HG02938 (cell line): ENCODE data around the gene JUNB.
"Not testable (repeated sequence)": the region's sequence is repeated elsewhere in the genome, so short reads cannot be mapped to it uniquely, and the experiment has no call there.

Experiments used
- ATAC-seq: cut with Tn5 transposase; IDR thresholded peaks from one replicate; pipeline ENCODE4 v1.9.1; 2021; ENCODE audit warnings: mild to moderate bottlenecking, moderate library complexity; ENCODE audit not compliant: unreplicated experiment

Gene JUNB

DNA sequence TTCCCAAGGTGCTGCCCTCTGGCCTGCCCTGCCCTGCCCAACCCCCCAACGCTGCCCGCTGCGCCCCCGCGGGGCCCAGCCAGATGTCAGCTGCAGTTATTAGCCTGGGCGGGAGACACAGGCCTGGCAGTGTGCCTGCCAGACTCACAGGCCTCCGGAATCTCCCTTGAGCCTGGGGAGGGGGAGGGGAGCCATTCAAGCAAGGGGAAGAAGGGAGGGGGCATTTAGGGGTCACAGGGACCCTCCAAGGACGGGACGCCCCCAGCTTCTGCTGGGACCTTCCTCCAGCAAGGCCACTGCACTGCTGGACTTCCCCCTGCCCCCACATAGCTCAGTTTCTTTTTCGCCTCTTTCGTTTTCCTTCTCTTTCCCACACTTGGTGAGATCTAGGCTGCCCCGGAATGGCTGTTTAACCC, 2.6 kb upstream of the JUNB start:
- ATAC-seq: no peak

DNA sequence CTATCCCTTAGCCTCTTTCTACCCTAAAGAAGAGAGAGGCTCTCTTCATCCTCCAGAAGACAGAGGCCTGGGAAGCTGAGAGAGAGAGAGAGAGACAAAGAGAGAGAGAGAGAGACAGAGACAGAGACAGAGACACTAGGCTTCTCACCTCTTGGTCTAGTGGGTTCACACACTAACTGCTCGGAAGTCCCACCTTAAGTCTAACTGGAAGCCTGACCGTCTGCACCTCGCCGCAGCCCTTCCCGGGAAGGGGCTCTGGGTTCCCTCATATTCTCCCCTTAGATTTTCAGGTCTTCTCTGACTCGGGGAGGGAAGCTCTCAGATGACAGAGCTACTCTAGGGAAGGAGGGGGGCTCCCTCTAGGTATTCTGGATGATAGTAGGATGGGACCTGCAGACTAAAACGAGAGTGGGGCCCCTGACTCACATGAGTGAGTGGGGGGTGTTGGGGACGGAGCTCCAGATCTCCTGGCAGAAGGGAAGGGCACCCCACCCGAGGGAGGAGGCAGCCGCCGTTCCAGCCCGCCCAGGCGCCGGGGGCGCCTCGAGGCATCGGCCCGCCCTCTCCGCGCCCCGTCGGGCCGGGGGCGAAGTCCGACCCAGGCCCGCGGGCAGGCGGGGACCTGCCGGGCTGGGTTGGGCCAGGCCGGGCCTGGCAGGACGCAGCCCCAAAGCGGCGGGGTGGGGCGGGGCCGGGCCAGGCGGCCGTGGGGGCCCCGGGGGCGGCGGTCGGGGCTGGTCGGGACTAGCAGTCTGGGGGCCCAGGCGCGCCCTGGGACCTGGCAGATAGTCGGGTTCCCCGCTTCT, 2.0 kb upstream of the JUNB start:
- ATAC-seq: no peak

DNA sequence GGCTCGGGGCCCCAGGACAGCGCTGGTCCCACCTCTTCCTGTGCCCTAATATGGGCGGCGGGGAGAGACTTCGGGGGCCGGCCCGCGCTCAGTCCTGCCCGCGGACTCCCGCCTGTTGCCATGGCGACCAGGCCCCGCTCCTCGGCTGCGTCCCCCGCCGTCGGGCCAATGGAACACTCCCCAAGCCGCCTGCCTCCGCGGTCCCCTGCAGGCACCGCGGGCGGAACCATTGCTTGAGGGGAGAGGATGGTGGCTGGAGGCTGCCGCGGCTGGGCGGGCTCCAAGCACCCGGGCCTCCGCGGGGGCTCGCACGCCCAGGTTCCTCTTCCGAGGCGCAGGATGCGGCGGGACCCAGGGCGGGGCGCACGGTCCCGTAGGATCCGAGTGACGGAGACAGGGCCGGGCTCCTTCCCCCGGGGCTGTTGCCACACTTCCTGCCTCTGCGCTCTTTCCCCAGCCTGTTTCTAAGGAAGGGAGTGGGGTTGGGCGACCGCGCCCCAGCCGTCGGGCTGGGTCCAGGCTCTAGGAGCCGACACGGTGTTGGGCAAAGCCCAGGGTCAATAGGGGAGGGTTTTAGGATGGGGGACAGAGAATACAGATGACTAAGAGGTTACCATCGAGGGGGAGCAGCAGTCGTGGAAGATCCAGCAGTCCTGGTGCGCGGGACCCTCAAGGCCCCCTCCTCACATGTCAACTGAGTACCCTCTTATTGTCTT, 1.2 kb upstream of the JUNB start:
- ATAC-seq: peak; percentile 29

DNA sequence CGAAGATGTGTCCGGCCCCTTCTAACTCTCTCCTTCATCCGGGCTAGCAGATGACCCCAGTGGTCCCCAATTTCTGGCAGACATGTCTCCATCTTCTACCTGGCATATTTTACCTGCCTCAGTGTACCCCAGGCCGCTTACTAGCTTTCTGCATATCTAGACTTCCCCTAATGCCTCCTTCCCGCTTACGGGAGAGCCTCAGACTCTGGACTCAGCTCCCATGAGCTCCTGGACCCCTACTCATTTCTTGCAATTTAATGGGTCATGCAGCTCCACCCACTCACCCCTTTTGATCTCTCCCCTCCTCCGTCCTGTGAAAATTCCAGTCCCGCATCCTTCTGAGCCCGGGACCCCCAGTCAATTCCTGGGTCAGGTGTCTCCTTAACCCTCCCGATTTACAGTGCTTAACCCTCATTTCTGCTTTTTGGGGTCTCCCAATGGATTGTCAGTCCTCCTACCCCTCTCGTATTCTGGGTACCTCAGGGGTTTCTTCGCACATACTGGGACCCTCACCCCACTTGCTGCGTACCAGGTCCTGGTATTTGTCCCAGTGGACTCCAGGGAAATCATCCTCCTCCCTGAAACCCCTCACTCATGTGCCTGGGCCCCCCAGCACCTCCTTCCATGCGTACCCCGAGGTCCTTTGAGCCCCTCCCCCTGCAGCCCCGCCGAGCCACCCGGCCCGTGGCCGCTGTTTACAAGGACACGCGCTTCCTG, 500 bp upstream of the JUNB start:
- no peak for ATAC-seq

DNA sequence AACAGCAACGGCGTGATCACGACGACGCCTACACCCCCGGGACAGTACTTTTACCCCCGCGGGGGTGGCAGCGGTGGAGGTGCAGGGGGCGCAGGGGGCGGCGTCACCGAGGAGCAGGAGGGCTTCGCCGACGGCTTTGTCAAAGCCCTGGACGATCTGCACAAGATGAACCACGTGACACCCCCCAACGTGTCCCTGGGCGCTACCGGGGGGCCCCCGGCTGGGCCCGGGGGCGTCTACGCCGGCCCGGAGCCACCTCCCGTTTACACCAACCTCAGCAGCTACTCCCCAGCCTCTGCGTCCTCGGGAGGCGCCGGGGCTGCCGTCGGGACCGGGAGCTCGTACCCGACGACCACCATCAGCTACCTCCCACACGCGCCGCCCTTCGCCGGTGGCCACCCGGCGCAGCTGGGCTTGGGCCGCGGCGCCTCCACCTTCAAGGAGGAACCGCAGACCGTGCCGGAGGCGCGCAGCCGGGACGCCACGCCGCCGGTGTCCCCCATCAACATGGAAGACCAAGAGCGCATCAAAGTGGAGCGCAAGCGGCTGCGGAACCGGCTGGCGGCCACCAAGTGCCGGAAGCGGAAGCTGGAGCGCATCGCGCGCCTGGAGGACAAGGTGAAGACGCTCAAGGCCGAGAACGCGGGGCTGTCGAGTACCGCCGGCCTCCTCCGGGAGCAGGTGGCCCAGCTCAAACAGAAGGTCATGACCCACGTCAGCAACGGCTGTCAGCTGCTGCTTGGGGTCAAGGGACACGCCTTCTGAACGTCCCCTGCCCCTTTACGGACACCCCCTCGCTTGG, 966 bp downstream of the JUNB start:
- ATAC-seq: no peak

DNA sequence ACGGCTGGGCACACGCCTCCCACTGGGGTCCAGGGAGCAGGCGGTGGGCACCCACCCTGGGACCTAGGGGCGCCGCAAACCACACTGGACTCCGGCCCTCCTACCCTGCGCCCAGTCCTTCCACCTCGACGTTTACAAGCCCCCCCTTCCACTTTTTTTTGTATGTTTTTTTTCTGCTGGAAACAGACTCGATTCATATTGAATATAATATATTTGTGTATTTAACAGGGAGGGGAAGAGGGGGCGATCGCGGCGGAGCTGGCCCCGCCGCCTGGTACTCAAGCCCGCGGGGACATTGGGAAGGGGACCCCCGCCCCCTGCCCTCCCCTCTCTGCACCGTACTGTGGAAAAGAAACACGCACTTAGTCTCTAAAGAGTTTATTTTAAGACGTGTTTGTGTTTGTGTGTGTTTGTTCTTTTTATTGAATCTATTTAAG, 1.6 kb downstream of the JUNB start:
- ATAC-seq: no peak

DNA sequence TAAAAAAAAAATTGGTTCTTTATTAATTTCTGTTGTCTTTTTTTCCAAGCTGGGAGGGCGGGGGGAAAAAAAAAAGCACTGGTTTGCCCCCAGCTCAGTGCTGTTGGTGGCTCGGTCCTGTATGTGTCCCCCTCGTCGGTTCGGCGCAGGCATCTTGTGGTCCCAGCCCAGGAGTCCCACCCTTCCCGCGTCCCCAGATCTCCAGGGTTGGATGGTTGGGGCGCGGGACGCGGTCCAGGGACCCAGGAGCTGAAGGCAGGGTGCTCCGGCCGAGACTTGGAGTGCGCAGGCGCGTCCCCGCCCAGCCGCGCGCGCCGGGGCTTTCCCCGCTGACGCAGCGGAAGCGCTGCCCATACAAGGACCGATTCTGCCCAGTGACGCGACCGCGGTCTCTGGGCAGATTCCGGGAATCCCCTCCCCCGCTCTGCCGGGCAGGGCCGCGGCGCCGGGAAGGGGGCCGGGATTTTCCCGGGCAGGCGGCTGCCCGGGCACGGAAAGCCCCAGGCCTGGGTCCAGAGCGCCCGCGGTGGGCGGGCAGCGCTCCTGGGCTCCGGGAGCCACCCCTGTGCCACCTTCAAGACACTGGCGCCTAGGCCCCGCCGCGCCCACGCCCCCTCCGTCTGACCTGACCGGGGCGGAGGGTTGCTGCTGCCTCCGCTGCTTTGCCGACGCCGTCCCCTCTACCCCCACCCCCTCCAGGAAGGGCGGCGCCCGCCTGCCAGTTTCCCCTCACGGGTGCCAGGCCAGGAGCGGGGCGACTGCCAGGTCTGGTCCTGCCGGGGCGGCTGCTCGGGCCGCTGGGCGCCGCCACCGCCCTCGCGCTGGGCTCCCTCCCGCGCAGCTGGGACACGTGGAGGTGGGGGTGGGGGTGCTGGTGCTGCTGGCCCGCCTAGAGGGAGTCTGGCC, 2.3 kb downstream of the JUNB start:
- ATAC-seq: peak; percentile 25

DNA sequence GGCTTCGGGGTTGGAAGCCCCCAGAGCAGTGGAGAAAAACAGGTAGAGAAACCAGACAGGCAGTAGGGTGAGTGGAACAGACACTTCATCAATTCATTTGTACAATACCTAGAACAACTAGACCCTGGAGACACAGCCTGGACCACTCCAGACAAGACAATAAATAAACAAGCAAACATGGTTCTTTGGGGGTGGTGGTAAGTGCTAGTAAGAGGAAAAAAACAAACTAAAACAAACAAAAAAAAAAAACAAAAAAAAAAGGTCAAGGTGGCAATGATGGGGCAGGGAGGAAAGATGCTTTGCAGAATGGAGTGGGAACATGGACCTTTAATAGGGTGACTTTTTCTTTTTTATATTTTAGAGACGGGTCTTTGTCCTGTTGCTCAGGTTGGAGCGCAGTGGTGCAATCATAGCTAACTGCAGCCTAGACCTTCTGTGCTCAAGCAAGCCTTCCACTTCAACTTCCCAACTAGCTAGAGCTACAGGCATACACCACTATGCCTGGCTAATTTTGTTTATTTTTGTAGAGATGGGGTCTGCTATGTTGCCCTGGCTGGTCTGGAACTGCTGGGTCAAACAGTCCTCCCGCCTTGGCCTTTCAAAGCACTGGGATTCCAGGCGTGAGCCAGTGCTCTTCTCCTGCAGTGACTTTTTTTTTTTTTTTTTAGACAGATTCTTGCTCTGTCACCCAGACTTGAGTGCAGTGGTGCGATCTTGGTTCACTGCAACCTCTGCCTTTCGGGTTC, 3.1 kb downstream of the JUNB start:
- ATAC-seq: no peak

DNA sequence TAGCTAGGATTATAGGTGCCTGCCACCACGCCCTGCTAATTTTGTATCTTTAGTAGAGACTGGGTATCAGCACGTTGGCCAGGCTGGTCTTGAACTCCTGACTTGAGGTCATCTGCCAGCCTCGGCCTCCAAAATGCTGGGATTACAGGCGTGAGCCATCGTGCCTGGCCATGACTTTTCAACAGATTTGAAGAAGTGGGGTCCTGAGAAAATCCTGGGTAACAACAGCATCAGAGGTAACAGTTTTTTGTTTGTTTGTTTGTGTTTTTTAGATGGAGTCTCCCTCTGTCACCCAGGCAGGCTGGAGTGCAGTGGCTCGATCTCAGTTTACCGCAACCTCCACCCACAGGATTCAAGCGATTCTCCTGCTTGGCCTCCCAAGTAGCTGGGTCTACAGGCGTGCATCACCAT, 3.7 kb downstream of the JUNB start:
- no peak for ATAC-seq

DNA sequence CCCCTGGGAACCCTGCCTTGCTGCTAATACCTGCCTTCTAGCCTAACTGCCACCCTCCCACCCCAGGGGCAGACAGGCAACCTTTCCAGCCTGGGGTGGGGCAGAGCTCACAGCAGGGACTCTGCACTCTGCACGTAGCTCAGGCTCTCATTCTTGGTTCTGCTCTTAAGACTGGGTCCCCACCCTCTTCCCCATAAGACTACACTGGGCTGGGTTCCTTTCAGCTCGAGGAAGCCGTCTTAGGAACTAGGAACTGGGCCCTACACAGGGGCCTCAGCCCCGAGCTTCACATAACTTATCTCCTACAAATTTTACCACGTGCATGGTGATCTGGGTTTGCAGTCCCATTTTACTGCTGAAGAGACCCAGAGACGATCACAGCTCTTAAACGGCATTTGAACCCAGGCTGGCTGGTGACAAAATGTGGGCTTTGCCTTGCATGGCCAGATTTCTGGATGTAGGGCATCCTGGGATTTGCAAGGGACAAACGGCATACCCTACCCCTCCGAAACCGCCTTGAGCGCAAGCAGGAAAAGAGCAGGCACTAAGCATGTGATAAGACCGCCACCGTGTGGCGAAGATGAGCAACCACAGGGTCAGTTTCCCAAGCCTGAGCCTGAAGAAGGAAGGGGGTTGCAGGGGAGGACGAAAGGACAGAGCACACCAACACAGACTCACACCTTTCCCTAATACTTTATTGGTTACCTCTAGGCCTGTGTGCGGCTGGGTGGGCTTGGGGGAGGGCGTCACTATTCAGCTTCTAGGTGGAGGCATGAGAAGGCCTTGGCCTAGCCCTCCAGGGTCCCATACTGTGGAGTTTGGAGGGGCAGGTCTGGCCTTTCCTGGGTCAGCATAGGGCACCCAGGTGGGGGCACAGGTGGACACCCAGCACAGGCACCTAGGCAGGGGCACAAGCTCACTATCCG, 5.1 kb downstream of the JUNB start:
- no peak for ATAC-seq

DNA sequence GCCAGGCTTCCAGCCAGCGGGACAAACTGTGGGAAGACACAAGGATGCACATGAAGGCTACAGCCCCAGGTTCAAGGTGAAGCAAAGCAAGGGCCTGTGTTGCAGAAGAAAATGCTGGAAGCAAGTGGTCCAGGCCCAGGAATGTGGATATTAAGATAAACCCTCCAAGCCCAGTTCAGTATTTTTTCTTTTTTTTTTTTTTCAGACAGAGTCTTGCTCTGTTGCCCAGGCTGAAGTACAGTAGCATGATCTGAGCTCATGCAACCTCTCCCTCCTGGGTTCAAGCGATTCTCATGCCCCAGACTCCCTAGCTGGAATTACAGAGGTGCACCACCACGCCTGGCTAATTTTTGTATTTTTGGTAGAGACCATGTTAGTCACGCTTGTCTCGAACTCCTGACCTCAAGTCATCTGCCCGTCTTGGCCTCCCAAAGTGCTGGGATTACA, 5.9 kb downstream of the JUNB start:
- no peak for ATAC-seq

DNA sequence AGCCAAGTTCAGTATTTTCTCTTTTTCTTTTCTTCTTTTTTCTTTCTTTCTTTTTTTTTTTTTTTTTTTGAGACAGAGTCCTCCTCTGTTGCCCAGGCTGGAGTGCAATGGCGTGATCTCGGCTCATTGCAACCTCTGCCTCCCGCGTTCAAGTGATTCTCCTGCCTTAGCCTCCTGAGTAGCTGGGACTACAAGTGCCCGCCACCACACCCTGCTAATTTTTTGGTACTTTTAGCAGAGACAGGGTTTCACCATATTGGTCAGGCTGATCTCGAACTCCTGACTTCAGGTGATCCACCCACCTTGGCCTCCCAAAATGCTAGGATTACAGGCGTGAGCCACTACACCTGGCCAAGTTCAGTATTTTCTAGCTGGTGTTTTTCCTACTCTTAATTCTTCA, 6.3 kb downstream of the JUNB start:
- not testable (repeated sequence) for ATAC-seq

DNA sequence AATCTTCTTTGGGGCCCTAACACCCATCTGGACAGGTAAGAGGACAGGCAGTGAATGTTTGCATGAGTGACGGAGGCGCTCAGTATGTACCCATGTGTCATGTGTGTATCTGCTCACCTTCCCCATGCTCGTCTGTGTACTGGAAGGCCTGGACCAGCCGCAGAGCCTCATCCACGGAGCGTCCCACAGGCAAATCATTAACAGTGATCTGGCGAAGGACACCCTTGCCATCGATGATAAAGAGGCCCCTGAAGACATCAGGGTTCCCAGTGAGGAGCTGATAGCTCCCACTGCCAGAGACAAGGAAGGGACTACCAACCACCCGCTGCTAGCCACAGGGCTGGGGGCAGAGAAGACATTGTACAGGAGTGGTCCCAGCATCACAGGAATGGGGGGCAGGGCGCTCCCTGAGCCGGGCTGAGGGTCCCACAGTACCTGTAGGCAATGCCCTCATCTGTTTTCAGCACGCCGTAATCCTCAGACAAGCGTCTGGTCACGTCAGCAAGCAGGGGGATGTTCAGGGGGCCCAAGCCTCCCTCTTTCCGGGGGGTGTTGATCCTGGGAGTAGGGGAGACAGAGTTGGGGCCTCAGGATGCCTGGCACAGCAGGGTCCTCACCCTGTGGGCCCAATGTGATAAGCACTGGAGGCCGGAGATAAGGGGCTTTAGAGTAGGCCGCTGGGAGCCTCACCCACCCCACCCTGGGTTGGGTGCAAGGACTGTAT, 8.6 kb downstream of the JUNB start:
- no peak for ATAC-seq

DNA sequence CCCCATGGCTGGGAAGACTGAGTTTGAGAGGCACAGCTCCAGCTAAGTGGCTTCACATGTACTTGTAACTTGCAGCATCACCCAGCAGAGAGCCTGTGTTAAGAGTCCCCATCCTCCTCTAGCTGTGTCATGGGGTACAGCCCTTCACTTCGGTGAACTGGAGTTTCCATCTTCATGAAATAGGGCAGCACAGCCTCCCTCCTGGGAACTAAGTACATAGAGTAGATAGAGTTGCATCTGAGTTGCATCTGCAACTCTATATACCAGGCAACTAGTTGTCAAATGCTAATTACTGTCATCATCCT, 9.1 kb downstream of the JUNB start:
- no peak for ATAC-seq

DNA sequence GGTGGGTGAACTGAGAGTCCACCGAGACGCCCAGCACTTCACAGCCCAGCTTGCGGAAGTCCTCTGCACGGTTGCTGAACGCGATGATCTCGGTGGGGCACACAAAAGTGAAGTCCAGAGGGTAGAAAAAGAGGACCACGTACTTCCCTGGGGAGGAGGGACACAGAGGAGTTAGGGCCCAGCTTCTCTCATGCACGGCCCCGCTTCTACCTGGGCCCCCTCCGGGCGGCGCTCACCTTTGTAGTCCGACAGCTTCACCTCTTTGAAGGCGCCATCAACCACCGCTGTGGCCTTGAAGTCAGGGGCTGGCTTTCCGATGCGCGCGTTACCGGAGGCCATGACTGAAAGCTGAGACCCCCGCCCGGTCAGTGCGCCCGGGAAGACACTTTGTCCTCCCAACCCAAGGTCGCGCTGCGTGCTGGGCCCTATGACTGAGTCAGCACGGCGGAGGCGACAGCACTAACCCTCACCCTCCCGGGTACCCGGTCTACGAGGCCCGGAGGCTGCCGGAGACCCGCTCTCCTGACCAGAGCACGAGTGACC, 9.7 kb downstream of the JUNB start:
- no peak for ATAC-seq

DNA sequence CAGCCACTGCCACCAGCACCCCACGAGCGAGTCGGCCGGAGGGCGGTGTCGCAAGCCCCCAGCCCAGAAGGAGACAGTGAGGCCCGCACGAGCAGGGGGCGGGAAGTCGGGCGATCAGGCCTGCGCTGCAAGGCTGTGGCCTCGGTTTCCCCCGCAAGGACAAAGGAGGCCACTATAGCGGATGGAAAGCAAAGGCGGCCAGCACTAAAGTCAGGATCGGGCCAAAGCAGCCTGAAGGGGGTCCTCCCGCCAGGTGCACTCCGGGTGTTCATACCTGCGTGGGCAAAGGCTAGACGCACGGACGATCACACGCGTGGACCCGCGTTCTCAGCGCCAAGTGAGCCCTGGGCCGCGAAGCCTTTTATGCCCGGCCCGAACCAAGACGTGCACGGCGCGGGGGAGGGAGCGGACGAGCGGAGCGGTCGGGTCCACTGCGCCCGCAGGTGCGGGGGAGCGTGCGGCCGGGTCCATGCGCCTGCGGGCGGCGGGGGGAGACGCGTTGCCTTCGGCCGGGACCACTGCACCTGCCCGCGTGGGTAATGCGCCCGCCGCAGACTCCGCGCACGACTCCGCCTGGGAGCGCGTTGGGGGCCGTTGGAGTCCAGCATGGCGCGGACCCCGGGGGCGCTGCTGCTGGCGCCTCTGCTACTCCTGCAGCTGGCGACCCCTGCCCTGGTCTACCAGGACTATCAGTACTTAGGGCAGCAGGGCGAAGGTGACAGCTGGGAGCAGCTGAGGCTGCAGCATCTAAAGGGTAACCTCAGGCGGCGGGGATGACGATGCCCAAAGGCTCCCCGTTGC, 10.4 kb downstream of the JUNB start, which contains the start of the genes PRDX2 and THSD8:
PRDX2 (minus strand) TSS at position 335 of the 801 bp plus-strand sequence. CDS start 539 bp downstream, outside the sequence.
THSD8 (plus strand) TSS at position 604 of the 801 bp plus-strand sequence; CDS start at position 607, 3 bp downstream.
- ATAC-seq: no peak
